Erythroblast (primary cell): ENCODE results near the gene SRGAP1.

Experiments used
- GATA1 ChIP-seq: IDR thresholded peaks from 2 replicates; pipeline ENCODE4 v1.6.1; 2011; ENCODE audit warnings: low read depth, mild to moderate bottlenecking, control low read depth, low read length, moderate library complexity
- POLR2A ChIP-seq: IDR thresholded peaks from 2 replicates; pipeline ENCODE4 v1.6.1; 2011; ENCODE audit warnings: mild to moderate bottlenecking, low read length

- no peak for TF ChIP-seq POLR2A
- no peak for TF ChIP-seq GATA1
Observed at GRCh38 chr12:63945777-63946176, 101.3 kb downstream of the SRGAP1 start.
